Choroid plexus epithelial cell (primary cell): ENCODE data around the gene RAPGEFL1.
"Not testable (repeated sequence)": the region's sequence is repeated elsewhere in the genome, so short reads cannot be mapped to it uniquely, and the experiment has no call there.

Source experiments
- DNase-seq: peaks from one replicate; pipeline ENCODE4 v3.0.0-alpha.2; 2010; ENCODE audit warnings: low read depth
- H3K4me3 ChIP-seq: 2 replicates; pipeline ENCODE4 v1.5.1; 2011; ENCODE audit warnings: low read depth, mild to moderate bottlenecking, control low read depth, low read length, moderate library complexity
- CTCF ChIP-seq: conservative IDR thresholded peaks from 2 replicates; pipeline ENCODE4 v1.5.1; 2011; ENCODE audit warnings: low read depth, mild to moderate bottlenecking, control low read depth, inconsistent platforms, low read length, moderate library complexity

The RAPGEFL1 gene

GRCh38 chr17:40209404-40210093 is 32.3 kb downstream of the RAPGEFL1 start:
- no peak overlapping the region for H3K4me3 ChIP-seq
- DNase-seq, result peak; percentile 23
- no peak for TF ChIP-seq CTCF

GRCh38 chr17:40213914-40214313 is 36.6 kb downstream of the RAPGEFL1 start:
- not testable (repeated sequence) for DNase-seq, H3K4me3 ChIP-seq

GRCh38 chr17:40218006-40218739 is 40.9 kb downstream of the RAPGEFL1 start:
- peak overlapping the region; percentile 78 for H3K4me3 ChIP-seq
- TF ChIP-seq CTCF, result no peak
- DNase-seq, result no peak

- peak; percentile 83 for TF ChIP-seq CTCF
- H3K4me3 ChIP-seq, result peak within 1 kb of the TSS; percentile 78
- peak; percentile 98 for DNase-seq
Observed at GRCh38 chr17:40218740-40219593, 41.7 kb downstream of the RAPGEFL1 start, which contains the start of gene WIPF2. WIPF2 (plus strand) TSS chr17:40219304; CDS start chr17:40256460, 37,156 bp downstream.

GRCh38 chr17:40219594-40220338 is 42.5 kb downstream of the RAPGEFL1 start:
- no peak for TF ChIP-seq CTCF
- DNase-seq, result peak; percentile 57
- H3K4me3 ChIP-seq, result peak overlapping the region; percentile 78

GRCh38 chr17:40224718-40225550 is 47.7 kb downstream of the RAPGEFL1 start:
- no peak for TF ChIP-seq CTCF
- H3K4me3 ChIP-seq, result no peak overlapping the region
- DNase-seq, result peak; percentile 4

GRCh38 chr17:40229146-40229545 is 51.9 kb downstream of the RAPGEFL1 start:
- DNase-seq, H3K4me3 ChIP-seq: not testable (repeated sequence)
